Suprapubic skin (tissue), 4 donors: ENCODE data around the gene TNS1. TPM values are rescaled to one million over a fixed set of nuclear protein-coding genes. Genes with fewer than 3 reads are reported as not detected.

Source experiments
- DNase-seq, 2 donors: peaks; one replicate each; pipeline ENCODE4 v3.0.0-alpha.2; 2019; ENCODE audit warnings: low spot score in 2 of 2
- H3K27ac ChIP-seq: fragments of 200-600 bp; sonication (generic); one replicate; pipeline ENCODE4 v1.5.1; 2019
- H3K27me3 ChIP-seq: fragments of 200-600 bp; sonication (generic); one replicate; pipeline ENCODE4 v1.5.1; 2019
- H3K36me3 ChIP-seq: fragments of 200-600 bp; sonication (generic); one replicate; pipeline ENCODE4 v1.5.1; 2019
- H3K4me1 ChIP-seq: fragments of 200-600 bp; sonication (generic); one replicate; pipeline ENCODE4 v1.5.1; 2019
- H3K4me3 ChIP-seq: fragments of 200-600 bp; sonication (generic); one replicate; pipeline ENCODE4 v1.5.1; 2019; ENCODE audit warnings: mild to moderate bottlenecking
- H3K9me3 ChIP-seq: fragments of 200-600 bp; sonication (generic); one replicate; pipeline ENCODE4 v1.5.1; 2019
- EP300 ChIP-seq: sonication (generic); formaldehyde crosslinking; IDR thresholded peaks from one replicate; pipeline ENCODE4 v1.6.1; 2017; ENCODE audit warnings: antibody characterized with exemption
- POLR2A ChIP-seq, 2 donors: fragments of 450-650 bp; IDR thresholded peaks; one replicate each; pipeline ENCODE4 v1.6.1; 2017; ENCODE audit warnings: antibody characterized with exemption in 2 of 2, mild to moderate bottlenecking in 2 of 2, moderate library complexity in 2 of 2
- POLR2AphosphoS5 ChIP-seq, 3 donors: sonication (generic); formaldehyde crosslinking; IDR thresholded peaks; one replicate each; pipeline ENCODE4 v1.6.1; 2017; ENCODE audit warnings: antibody characterized with exemption in 3 of 3
- WGBS: methylation state at CpG from one replicate; pipeline ENCODE4 v1.1.5; 2018; 5-methylcytosine and 5-hydroxymethylcytosine counted together
- total RNA-seq, 4 donors: library from RNA; depleted of rRNA; stranded (reverse); fragments of >200 nt; gene quantifications; one replicate each; pipeline ENCODE4 v1.1.0, GENCODE V29; 2016
- TF ChIP-seq, protein P1 (sequence below), 2 donors: fragments of 200-600 bp in 1 of 2; fragments of 450-650 bp in 1 of 2; sonication (generic) in 1 of 2; IDR thresholded peaks; one replicate each; pipeline ENCODE4 v1.5.1; 2016 to 2019; ENCODE audit warnings: antibody characterized with exemption in 2 of 2, mild to moderate bottlenecking in 1 of 2, moderate library complexity in 1 of 2

Gene TNS1
- total RNA-seq, 4 donors from 2014 or later = 64.1 to 145 (median 99.5) TPM

- Histone ChIP-seq H3K27ac (no peak overlapping the region), H3K9me3 (no peaks in the 10 kb centered on the region), H3K27me3 (no peaks in the 10 kb centered on the region), H3K36me3 (peaks cover 64% of the 10 kb centered on the region), H3K4me3 (no peak overlapping the region), H3K4me1 (peaks cover 36% of the 10 kb centered on the region)
- WGBS = 91% methylated on average over 8 of the region's 8 CpGs
- TF ChIP-seq POLR2AphosphoS5 (IDR thresholded peaks at IDR 0.05) = no peak
- TF ChIP-seq, protein P1, sequence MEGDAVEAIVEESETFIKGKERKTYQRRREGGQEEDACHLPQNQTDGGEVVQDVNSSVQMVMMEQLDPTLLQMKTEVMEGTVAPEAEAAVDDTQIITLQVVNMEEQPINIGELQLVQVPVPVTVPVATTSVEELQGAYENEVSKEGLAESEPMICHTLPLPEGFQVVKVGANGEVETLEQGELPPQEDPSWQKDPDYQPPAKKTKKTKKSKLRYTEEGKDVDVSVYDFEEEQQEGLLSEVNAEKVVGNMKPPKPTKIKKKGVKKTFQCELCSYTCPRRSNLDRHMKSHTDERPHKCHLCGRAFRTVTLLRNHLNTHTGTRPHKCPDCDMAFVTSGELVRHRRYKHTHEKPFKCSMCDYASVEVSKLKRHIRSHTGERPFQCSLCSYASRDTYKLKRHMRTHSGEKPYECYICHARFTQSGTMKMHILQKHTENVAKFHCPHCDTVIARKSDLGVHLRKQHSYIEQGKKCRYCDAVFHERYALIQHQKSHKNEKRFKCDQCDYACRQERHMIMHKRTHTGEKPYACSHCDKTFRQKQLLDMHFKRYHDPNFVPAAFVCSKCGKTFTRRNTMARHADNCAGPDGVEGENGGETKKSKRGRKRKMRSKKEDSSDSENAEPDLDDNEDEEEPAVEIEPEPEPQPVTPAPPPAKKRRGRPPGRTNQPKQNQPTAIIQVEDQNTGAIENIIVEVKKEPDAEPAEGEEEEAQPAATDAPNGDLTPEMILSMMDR (IDR thresholded peaks at IDR 0.05) = no peak
- no peak for DNase-seq
Observed at GRCh38 chr2:217833439-217833838, 169.4 kb downstream of the TNS1 start.

DNA sequence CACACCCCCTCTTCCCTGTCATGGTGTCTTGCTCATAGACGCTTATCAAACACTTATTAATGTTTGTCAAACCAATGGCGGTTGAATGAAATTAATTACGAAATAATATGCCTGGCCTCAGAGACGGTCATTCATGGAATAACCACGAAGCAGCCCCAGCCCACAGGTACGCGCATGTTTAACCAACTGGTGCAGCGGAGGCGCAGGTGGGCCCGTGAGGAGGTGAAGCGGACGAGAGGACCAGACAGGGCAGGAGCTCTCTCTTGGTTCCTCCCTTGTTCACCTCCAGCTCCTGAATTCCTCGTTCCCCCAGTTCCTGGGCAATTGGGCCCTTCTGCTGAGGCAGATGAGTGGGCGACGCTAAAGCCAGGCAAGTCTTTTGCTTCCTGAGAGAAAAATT, 169.8 kb downstream of the TNS1 start:
- Histone ChIP-seq H3K4me1 (peaks cover 36% of the 10 kb centered on the region), H3K27ac (no peak overlapping the region), H3K27me3 (no peaks in the 10 kb centered on the region), H3K36me3 (peaks cover 64% of the 10 kb centered on the region), H3K4me3 (no peak overlapping the region), H3K9me3 (no peaks in the 10 kb centered on the region)
- no peak for TF ChIP-seq POLR2AphosphoS5 (IDR thresholded peaks at IDR 0.05)
- TF ChIP-seq POLR2A (IDR thresholded peaks at IDR 0.05) = no peak
- TF ChIP-seq, protein P1 (IDR thresholded peaks at IDR 0.05) = no peak
- TF ChIP-seq EP300 = no peak
- DNase-seq = no peak
- 92% methylated on average over 15 of the region's 15 CpGs for WGBS

GRCh38 chr2:217832115-217832514, 170.7 kb downstream of the TNS1 start:
- H3K27ac ChIP-seq = no peak overlapping the region
- DNase-seq = no peak

DNA sequence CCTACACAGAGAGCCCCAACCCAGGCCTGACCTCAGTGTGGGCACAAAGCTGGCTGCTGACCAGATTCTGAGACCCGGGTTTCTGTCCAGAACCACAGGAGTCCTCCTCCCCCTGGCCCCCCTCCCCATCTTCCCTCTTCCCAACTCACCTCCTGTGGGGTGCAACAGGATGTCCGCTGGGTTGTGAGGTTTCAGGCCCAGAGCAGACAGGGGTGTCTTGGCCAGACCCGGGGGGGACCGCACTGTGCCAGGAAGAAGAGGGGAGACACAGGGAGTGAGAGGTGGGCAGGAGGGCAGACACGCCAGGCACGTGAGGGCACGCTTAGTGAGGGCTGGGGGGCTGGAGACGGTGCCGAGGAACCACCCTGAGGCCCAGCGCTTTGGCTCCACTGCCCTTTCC, 171.5 kb downstream of the TNS1 start:
- WGBS = 81% methylated on average over 9 of the region's 10 CpGs
- Histone ChIP-seq H3K36me3 (peaks cover 64% of the 10 kb centered on the region), H3K4me3 (no peak overlapping the region), H3K4me1 (peaks cover 38% of the 10 kb centered on the region), H3K9me3 (no peaks in the 10 kb centered on the region), H3K27ac (no peak overlapping the region), H3K27me3 (no peaks in the 10 kb centered on the region)
- DNase-seq = no peak
- no peak for TF ChIP-seq POLR2AphosphoS5 (IDR thresholded peaks at IDR 0.05)
- TF ChIP-seq, protein P1 (IDR thresholded peaks at IDR 0.05) = no peak

More at GRCh38 chr2:217832115-217832514, 170.7 kb downstream of the TNS1 start:
- no peak overlapping the region for H3K4me3 ChIP-seq
- H3K4me1 ChIP-seq = peaks cover 36% of the 10 kb centered on the region
- no peaks in the 10 kb centered on the region for H3K9me3 ChIP-seq
- H3K27me3 ChIP-seq = no peaks in the 10 kb centered on the region
- TF ChIP-seq POLR2A (IDR thresholded peaks at IDR 0.05) (no peak), POLR2AphosphoS5 (IDR thresholded peaks at IDR 0.05) (no peak), EP300 (no peak)
- TF ChIP-seq, protein P1 (IDR thresholded peaks at IDR 0.05) = no peak
- WGBS = 70% methylated on average over 4 of the region's 5 CpGs
- H3K36me3 ChIP-seq = peaks cover 64% of the 10 kb centered on the region

DNA sequence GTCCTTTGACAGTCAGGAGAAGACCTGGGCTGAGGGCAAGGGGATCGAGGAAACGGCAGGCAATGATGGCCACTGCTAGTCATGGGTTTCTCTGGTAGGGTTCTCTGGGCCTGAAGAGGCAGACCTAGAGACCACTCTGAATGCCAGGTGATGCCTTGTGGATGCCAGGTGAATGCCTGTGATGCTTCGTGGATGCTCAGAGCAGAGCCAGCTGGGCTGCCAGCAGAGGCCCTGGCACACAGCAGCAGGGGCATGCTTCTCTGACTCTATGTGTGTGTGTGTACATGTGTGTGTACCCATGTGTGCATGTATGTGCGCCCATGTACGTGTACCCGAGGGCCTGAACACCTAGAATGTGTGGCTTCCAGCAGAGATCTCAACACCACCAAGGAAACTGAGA, 172.0 kb downstream of the TNS1 start:
- H3K9me3 ChIP-seq = no peaks in the 10 kb centered on the region
- no peak for TF ChIP-seq EP300
- TF ChIP-seq, protein P1 (IDR thresholded peaks at IDR 0.05) = no peak
- no peak for TF ChIP-seq POLR2A (IDR thresholded peaks at IDR 0.05)
- no peak for TF ChIP-seq POLR2AphosphoS5 (IDR thresholded peaks at IDR 0.05)
- H3K4me3 ChIP-seq = no peak overlapping the region
- H3K4me1 ChIP-seq = peaks cover 39% of the 10 kb centered on the region
- 74% methylated on average over 6 of the region's 6 CpGs for WGBS
- DNase-seq = no peak
- H3K27me3 ChIP-seq = no peaks in the 10 kb centered on the region
- H3K36me3 ChIP-seq = peaks cover 62% of the 10 kb centered on the region
- no peak overlapping the region for H3K27ac ChIP-seq
